PFSK-1 (cell line): Measurements from ENCODE around the gene WDR7.

Experiments
- FOXP2 ChIP-seq: optimal IDR thresholded peaks from 2 replicates; pipeline ENCODE3; 2011; ENCODE audit warnings: borderline replicate concordance, control low read depth, inconsistent platforms; ENCODE audit not compliant: insufficient read depth; ENCODE audit errors: extremely low read length, extremely low read depth
- POLR2AphosphoS5 ChIP-seq: IDR thresholded peaks from 2 replicates; pipeline ENCODE4 v1.6.1; 2012; ENCODE audit warnings: low read depth, mild to moderate bottlenecking, control low read depth, low read length, moderate library complexity
- REST ChIP-seq, 2 experiments: IDR thresholded peaks; 2 replicates each; pipeline versions ENCODE4 v1.6.1 to v1.8.0; 2011 to 2012; ENCODE audit warnings: low read depth in 2 of 2, low read length in 2 of 2, control low read depth in 1 of 2, inconsistent platforms in 1 of 2, mild to moderate bottlenecking in 1 of 2, moderate library complexity in 1 of 2; ENCODE audit not compliant: insufficient read depth in 1 of 2
- SIN3A ChIP-seq: IDR thresholded peaks from 2 replicates; pipeline ENCODE4 v1.6.1; 2012; ENCODE audit warnings: mild to moderate bottlenecking, low read length, moderate library complexity, borderline replicate concordance; ENCODE audit not compliant: insufficient read depth
- TAF1 ChIP-seq: IDR thresholded peaks from 2 replicates; pipeline ENCODE4 v1.6.1; 2012; ENCODE audit warnings: low read length, control low read depth, borderline replicate concordance; ENCODE audit not compliant: insufficient read depth

Gene WDR7

GRCh38 chr18:56823986-56824565 is 172.9 kb downstream of the WDR7 start:
- TF ChIP-seq REST (IDR thresholded peaks at IDR 0.05; ENCODE audit: insufficient read depth in 1 of 2, low read depth in 2 of 2, low read length in 2 of 2) (no peak), TAF1 (no peak), SIN3A (no peak), POLR2AphosphoS5 (no peak), FOXP2 (no peak)

- no peak for TF ChIP-seq REST (IDR thresholded peaks at IDR 0.05; ENCODE audit: insufficient read depth in 1 of 2, low read depth in 2 of 2, low read length in 2 of 2)
- no peak for TF ChIP-seq FOXP2
- TF ChIP-seq SIN3A = no peak
- no peak for TF ChIP-seq TAF1
- no peak for TF ChIP-seq POLR2AphosphoS5
Measured at GRCh38 chr18:56825321-56825720, 174.2 kb downstream of the WDR7 start.

- TF ChIP-seq SIN3A (no peak), POLR2AphosphoS5 (no peak), TAF1 (no peak), REST (IDR thresholded peaks at IDR 0.05; ENCODE audit: insufficient read depth in 1 of 2, low read depth in 2 of 2, low read length in 2 of 2) (no peak), FOXP2 (no peak)
Measured at GRCh38 chr18:56825878-56826277, 174.7 kb downstream of the WDR7 start.

- no peak for TF ChIP-seq FOXP2
- no peak for TF ChIP-seq SIN3A
- no peak for TF ChIP-seq TAF1
- no peak for TF ChIP-seq REST (IDR thresholded peaks at IDR 0.05; ENCODE audit: insufficient read depth in 1 of 2, low read depth in 2 of 2, low read length in 2 of 2)
Measured at GRCh38 chr18:56831988-56832387, 180.8 kb downstream of the WDR7 start.

- TF ChIP-seq TAF1 (no peak), FOXP2 (no peak), SIN3A (no peak), REST (IDR thresholded peaks at IDR 0.05; ENCODE audit: insufficient read depth in 1 of 2, low read depth in 2 of 2, low read length in 2 of 2) (no peak), POLR2AphosphoS5 (no peak)
Measured at GRCh38 chr18:56835331-56835730, 184.2 kb downstream of the WDR7 start.
